ENCODE measurements around the gene BMP3.

Gene BMP3

DNA sequence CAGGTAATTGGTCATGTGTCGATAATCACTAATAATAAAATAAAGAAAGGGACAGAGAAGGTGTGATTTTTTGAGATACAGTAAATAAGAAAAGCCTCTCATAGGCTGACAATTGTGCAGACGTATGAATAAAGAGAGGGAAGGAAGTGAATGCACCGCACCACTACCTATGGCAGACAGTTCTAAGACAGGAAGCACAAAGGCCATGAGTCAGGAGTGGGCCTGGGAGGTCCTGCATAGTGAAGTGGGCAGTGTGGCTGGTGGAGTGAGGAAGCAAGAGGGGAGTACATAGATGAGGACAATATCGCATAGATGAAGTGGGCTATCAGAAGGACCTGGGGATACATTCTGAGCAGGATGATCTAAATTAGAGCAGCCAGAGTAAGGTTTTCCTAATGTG, 75.6 kb downstream of the BMP3 start:
- DNase-seq: no peak

Measured in NCI-H1417 (cell line).